Heart right ventricle (tissue), 16 donors: ENCODE measurements around the gene NDE1. TPM values are rescaled to one million over a fixed set of nuclear protein-coding genes. Genes with fewer than 3 reads are reported as not detected.
A peak's percentile ranks its signal among the peaks of the same experiment; 100 is the strongest.

ENCODE experiments used
- ATAC-seq, 8 donors: fragments of 200-7000 bp; cut with Tn5 transposase; one replicate each; pipeline ENCODE4 v1.9.1; 2020; ENCODE audit warnings: mild to moderate bottlenecking in 8 of 8, moderate library complexity in 8 of 8, moderate number of reproducible peaks in 1 of 8
- DNase-seq, 2 donors: peaks; one replicate each; pipeline ENCODE4 v3.0.0-alpha.2; 2020
- H3K27ac ChIP-seq, 10 donors: fragments of 200-600 bp; sonication (generic) in 2 of 10; one replicate each; pipeline versions ENCODE4 v1.5.0 to v1.8.0; 2020 to 2022; ENCODE audit warnings: mild to moderate bottlenecking in 3 of 10
- H3K27me3 ChIP-seq, 7 donors: fragments of 200-600 bp; one replicate each; pipeline ENCODE4 v1.8.0; 2021 to 2022; ENCODE audit warnings: mild to moderate bottlenecking in 2 of 7
- H3K36me3 ChIP-seq, 9 donors: fragments of 200-600 bp; sonication (generic) in 1 of 9; one replicate each; pipeline versions ENCODE4 v1.5.0 to v1.8.0; 2020 to 2022; ENCODE audit warnings: mild to moderate bottlenecking in 2 of 9
- H3K4me1 ChIP-seq, 9 donors: fragments of 200-600 bp; sonication (generic) in 1 of 9; one replicate each; pipeline versions ENCODE4 v1.5.0 to v1.8.0; 2020 to 2022; ENCODE audit warnings: mild to moderate bottlenecking in 4 of 9
- H3K4me3 ChIP-seq, 10 donors: fragments of 200-600 bp; sonication (generic) in 2 of 10; one replicate each; pipeline versions ENCODE4 v1.5.0 to v1.8.0; 2020 to 2022; ENCODE audit warnings: mild to moderate bottlenecking in 7 of 10, moderate library complexity in 2 of 10
- H3K9me3 ChIP-seq, 11 donors: fragments of 200-600 bp in 10 of 11; sonication (generic) in 2 of 11; one replicate each; pipeline versions ENCODE4 v1.5.0 to v1.8.0; 2013 to 2022; ENCODE audit warnings: mild to moderate bottlenecking in 2 of 11, control low read depth in 1 of 11, moderate library complexity in 1 of 11
- WGBS, 2 donors: extraction: QIAGEN DNeasy Blood & Tissue Kit; methylation state at CpG; one replicate each; pipeline ENCODE4 v1.1.7; 2013; ENCODE audit warnings: inconsistent platforms in 1 of 2; 5-methylcytosine and 5-hydroxymethylcytosine counted together
- intact Hi-C, 10 donors: fragments of 100-400 bp; cut with DNase I; formaldehyde crosslinking; loops; one replicate each; pipeline versions ENCODE4 v1.11.1 to v1.14.2; 2022
- polyA plus RNA-seq, 2 donors: library from polyadenylated mRNA; stranded (reverse); fragments of 200-250 nt; gene quantifications; one replicate each; pipeline ENCODE4 v1.2.3, GENCODE V29; 2013
- total RNA-seq, 10 donors: library from RNA; stranded (reverse); fragmentation: NEBNext Ultra II Directional in 3 of 10; extraction: Animal tissue kit (Norgen Biotek cat#: 25700) in 3 of 10; gene quantifications; one replicate each; pipeline versions ENCODE4 v1.2.1 to v1.2.4, GENCODE V29; 2021 to 2023
- TF ChIP-seq, protein P1 (sequence below), 9 donors: fragments of 200-600 bp; sonication (generic) in 2 of 9; IDR thresholded peaks; one replicate each; pipeline versions ENCODE4 v1.5.0 to v1.8.0; 2021 to 2022; ENCODE audit warnings: antibody characterized with exemption in 9 of 9, mild to moderate bottlenecking in 5 of 9, moderate library complexity in 1 of 9
- donor health status: Arrhythmogenic right ventricular cardiomyopathy.
- donor health status: ischemic (EF 13 %, LVEDD 7.1; RV severe dilation, severe dysfunction).
- donor health status: healthy with polysubstance abuse.
- donor health status: DM: no; HTN: yes; CAD: no.
- donor health status: DM: no; HTN: no; CAD: no.
- donor health status: ischemic (EF 25% LVEDD 6.9; RV normal size, moderate dysfunction).
- donor health status: ischemic (EF 25% LVEDD 5.7; RV mildly dilated, moderate dysfunction).
- donor health status: healthy.
- donor health status: DM: yes; HTN: yes; CAD: no.
- donor health status: Ischemic cardiomyopathy.
- donor health status: ischemic (EF 35%, LVEDD 5.7; RV mildly dilated, moderate dysfunction).
- donor health status: nonischemic (EF 11% LVEDD 7.7; RV severe dilation, severe dysfunction).
- donor health status: DM: yes; HTN: yes; CAD: no.
- donor health status: PGD.
- donor health status: ischemic (EF 29% LVEDD 5.4; RV normal size, mild dysfunction).
- donor health status: nonischemic (EF 23%, LVEDD 6.1; RV moderate dilation, normal function).

Gene NDE1
- total and polyA plus RNA-seq, 12 donors = 6.0 to 29.0 (median 18.6) TPM

DNA sequence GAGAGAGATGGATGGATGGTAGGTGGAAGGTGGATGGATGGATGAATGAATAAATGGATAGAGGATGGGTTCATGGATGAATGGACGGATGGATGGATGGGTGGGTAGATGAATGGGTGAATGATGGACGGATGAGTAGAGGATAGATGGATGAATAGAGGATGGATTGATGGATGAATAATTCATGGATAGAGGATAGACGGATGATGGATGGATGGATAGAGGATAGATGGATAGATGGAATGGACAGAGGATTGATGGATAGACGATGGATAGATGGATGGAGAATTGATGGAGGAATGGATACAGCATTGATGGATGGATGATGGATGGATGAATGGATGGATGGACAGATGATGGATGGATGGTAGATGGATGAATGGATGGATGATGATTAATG lies 115.1 kb downstream of the NDE1 start:
- DNase-seq (no peak), ATAC-seq (no peak)
- TF ChIP-seq, protein P1, sequence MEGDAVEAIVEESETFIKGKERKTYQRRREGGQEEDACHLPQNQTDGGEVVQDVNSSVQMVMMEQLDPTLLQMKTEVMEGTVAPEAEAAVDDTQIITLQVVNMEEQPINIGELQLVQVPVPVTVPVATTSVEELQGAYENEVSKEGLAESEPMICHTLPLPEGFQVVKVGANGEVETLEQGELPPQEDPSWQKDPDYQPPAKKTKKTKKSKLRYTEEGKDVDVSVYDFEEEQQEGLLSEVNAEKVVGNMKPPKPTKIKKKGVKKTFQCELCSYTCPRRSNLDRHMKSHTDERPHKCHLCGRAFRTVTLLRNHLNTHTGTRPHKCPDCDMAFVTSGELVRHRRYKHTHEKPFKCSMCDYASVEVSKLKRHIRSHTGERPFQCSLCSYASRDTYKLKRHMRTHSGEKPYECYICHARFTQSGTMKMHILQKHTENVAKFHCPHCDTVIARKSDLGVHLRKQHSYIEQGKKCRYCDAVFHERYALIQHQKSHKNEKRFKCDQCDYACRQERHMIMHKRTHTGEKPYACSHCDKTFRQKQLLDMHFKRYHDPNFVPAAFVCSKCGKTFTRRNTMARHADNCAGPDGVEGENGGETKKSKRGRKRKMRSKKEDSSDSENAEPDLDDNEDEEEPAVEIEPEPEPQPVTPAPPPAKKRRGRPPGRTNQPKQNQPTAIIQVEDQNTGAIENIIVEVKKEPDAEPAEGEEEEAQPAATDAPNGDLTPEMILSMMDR (IDR thresholded peaks at IDR 0.05) = no peak
- Histone ChIP-seq H3K27me3 (peaks cover 0 to 9% (median 0%) of the 10 kb centered on the region in 7 donors), H3K27ac (no peak overlapping the region), H3K4me1 (peaks cover 0 to 11% (median 4%) of the 10 kb centered on the region in 9 donors), H3K4me3 (no peak overlapping the region), H3K9me3 (peaks cover 0 to 10% (median 0%) of the 10 kb centered on the region in 11 donors), H3K36me3 (no peaks in the 10 kb centered on the region)
- WGBS, 2 donors = 83 to 88% methylated on average over 4 of the region's 4 CpGs
- intact Hi-C loops = loop anchor here in 9 of 10 donors (5.0 to 10.0 kb wide), 7 partner anchors 47 to 432 kb away; no protein-coding TSS in a partner anchor

DNA sequence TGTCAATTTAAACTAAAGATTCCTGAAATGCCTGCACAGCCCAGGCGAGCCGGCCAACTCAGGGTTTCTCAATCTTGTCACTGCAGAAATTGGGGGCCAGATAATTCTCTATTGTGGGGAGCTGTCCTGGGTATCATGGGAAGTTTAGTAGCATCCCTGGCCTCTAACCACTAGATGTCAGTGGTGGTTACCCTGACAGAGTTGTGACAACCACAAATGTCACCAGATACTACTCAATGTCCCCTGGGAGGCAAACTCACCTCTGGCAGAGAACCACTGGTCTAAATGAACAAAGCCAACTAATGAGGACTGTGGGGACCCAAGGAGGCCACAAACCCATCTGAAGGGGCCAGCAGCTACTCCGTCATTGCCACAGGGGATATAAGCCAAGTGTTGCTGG lies 115.8 kb downstream of the NDE1 start:
- H3K27me3 ChIP-seq = peaks cover 0 to 9% (median 0%) of the 10 kb centered on the region in 7 donors
- H3K4me1 ChIP-seq = peaks cover 0 to 18% (median 6%) of the 10 kb centered on the region in 9 donors
- intact Hi-C loops = loop anchor here in 9 of 10 donors (2.0 to 10.0 kb wide), 10 partner anchors 46 to 431 kb away; no protein-coding TSS in a partner anchor
- H3K9me3 ChIP-seq = peaks cover 0 to 10% (median 0%) of the 10 kb centered on the region in 11 donors
- H3K27ac ChIP-seq = no peak overlapping the region
- ATAC-seq = peak; percentile 62 to 86 (median 70)
- no peak overlapping the region for H3K4me3 ChIP-seq
- TF ChIP-seq, protein P1 (IDR thresholded peaks at IDR 0.05) = peak; percentile 44 to 81 (median 70)
- peak in 1 of 2 donors; percentile 52 for DNase-seq
- 33 to 43% methylated on average over 3 of the region's 3 CpGs for WGBS, 2 donors
- H3K36me3 ChIP-seq = no peaks in the 10 kb centered on the region

DNA sequence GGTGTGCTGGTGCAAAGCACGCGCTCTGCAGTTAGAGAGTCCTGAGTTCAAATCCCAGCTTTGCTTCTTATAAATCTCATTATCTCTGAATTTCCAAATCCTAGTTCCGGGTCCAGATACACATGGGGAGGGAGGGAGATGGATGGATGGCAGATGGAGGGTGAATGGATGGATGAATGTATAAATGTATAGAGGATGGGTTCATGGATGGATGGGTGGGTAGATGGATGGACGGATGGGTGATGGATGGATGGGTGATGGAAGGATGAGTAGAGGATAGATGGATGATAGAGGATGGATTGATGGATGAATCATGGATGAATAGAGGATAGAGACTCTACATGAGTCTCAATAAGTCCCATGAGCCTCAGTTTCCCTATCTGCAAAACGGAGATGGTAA lies 116.9 kb downstream of the NDE1 start:
- WGBS, 2 donors = 95 to 97% methylated on average over 5 of the region's 5 CpGs
- TF ChIP-seq, protein P1 (IDR thresholded peaks at IDR 0.05) = no peak
- H3K9me3 ChIP-seq = peaks cover 0 to 10% (median 0%) of the 10 kb centered on the region in 11 donors
- DNase-seq (no peak), ATAC-seq (no peak)
- H3K36me3 ChIP-seq = no peaks in the 10 kb centered on the region
- peaks cover 0 to 20% (median 6%) of the 10 kb centered on the region in 9 donors for H3K4me1 ChIP-seq
- no peak overlapping the region for H3K27ac ChIP-seq
- no peak overlapping the region for H3K4me3 ChIP-seq
- intact Hi-C loops = loop anchor here in 9 of 10 donors (2.0 to 10.0 kb wide), 10 partner anchors 45 to 430 kb away; no protein-coding TSS in a partner anchor
- peaks cover 0 to 9% (median 0%) of the 10 kb centered on the region in 7 donors for H3K27me3 ChIP-seq

DNA sequence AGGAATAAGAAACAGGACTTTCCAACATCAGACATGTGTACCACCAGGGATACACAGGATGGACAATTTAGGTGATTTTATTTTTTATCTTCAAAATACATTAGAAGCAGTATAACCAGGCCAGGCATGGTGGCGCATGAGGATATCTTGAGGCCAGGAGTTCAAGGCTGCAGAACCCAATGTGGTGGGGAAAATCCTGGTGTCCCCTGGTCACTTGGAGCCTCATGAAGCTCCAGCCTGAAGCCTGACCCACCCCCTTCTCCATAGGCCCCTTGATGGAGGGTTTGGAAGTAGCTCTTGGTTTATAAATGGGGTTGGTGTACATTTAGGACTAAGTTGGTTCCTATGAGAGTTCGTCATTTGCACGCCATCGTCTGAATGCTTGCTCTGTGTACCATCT lies 118.2 kb downstream of the NDE1 start:
- Histone ChIP-seq H3K9me3 (peaks cover 0 to 10% (median 0%) of the 10 kb centered on the region in 11 donors), H3K4me1 (peaks cover 0 to 20% (median 6%) of the 10 kb centered on the region in 9 donors), H3K36me3 (no peaks in the 10 kb centered on the region), H3K27me3 (peaks cover 0 to 5% (median 0%) of the 10 kb centered on the region in 7 donors), H3K27ac (no peak overlapping the region), H3K4me3 (no peak overlapping the region)
- 98% methylated on average over 4 of the region's 4 CpGs for WGBS, 2 donors
- TF ChIP-seq, protein P1 (IDR thresholded peaks at IDR 0.05) = no peak
- DNase-seq (no peak), ATAC-seq (no peak)
- intact Hi-C loops = loop anchor here in 9 of 10 donors (5.0 to 10.0 kb wide), 7 partner anchors 44 to 429 kb away; no protein-coding TSS in a partner anchor
